K562 (cell line): ENCODE data around the gene SIRPA. TPM values are rescaled to one million over a fixed set of nuclear protein-coding genes. Genes with fewer than 3 reads are reported as not detected.

Source experiments
- ATAC-seq: fragments of 200-7000 bp; cut with Tn5 transposase; 3 replicates; pipeline ENCODE4 v1.9.1; 2020; ENCODE audit warnings: moderate library complexity
- BruUV-seq: library from RNA; stranded (reverse); fragments of 400-500 nt; replicated peaks from 2 replicates; lab custom pipeline; 2021; lab: Mats Ljungman, UMichigan
- CTCF ChIA-PET: fragments of 300-600 bp; formaldehyde crosslinking; extraction: SDS; loops from one replicate; lab custom pipeline; 2021; ENCODE audit warnings: low intra/inter-chr PET ratio; lab: Yijun Ruan, JAX
- POLR2A ChIA-PET: fragments of 300-600, 350-650 bp; sonication (Branson Sonifier 250); formaldehyde crosslinking; extraction: SDS; loops from one replicate; lab custom pipeline; 2021; ENCODE audit warnings: antibody characterized with exemption, inconsistent platforms; lab: Yijun Ruan, JAX
- DNase-seq, 4 experiments: peaks; one replicate each; pipeline versions ENCODE4 v3.0.0 to v3.0.0-alpha.2; 2011 to 2018; ENCODE audit warnings: low spot score in 3 of 4, mixed read lengths in 3 of 4; ENCODE audit errors: extremely low read depth in 1 of 4
- FAIRE-seq: peaks from 2 replicates; lab custom pipeline; 2011; peaks lifted over from hg19 to GRCh38; lab: Jason Lieb, UNC
- H2AFZ ChIP-seq: 2 replicates; pipeline ENCODE4 v1.6.0; 2011; ENCODE audit warnings: low read depth, low read length, control low read depth, inconsistent platforms
- H3K27ac ChIP-seq: fragments of 200-600 bp; 3 replicates; pipeline ENCODE4 v1.8.0; 2011; ENCODE audit warnings: low read depth, mild to moderate bottlenecking, control low read depth, inconsistent platforms, low read length, moderate library complexity, mixed read lengths; ENCODE audit errors: extremely low read depth
- H3K27me3 ChIP-seq, 2 experiments: fragments of 300-600 bp in 1 of 2; 2 replicates in 1 of 2; 3 replicates in 1 of 2; pipeline versions ENCODE4 v1.6.0 to v1.8.0; 2011; ENCODE audit warnings: inconsistent platforms in 2 of 2, low read length in 2 of 2, mild to moderate bottlenecking in 1 of 2, mixed read lengths in 1 of 2, moderate library complexity in 1 of 2; ENCODE audit not compliant: control insufficient read depth in 2 of 2, insufficient read depth in 2 of 2
- H3K36me3 ChIP-seq: fragments of 300-600 bp; 3 replicates; pipeline ENCODE4 v1.8.0; 2011; ENCODE audit warnings: mild to moderate bottlenecking, low read length, inconsistent platforms; ENCODE audit not compliant: control insufficient read depth, insufficient read depth
- H3K4me1 ChIP-seq, 2 experiments: fragments of 200-600 bp in 1 of 2; replicated peaks in 1 of 2; 2 replicates in 1 of 2; 3 replicates in 1 of 2; pipeline versions ENCODE4 v1.5.1 to v1.8.0; 2011; ENCODE audit warnings: inconsistent platforms in 2 of 2, low read length in 2 of 2, mild to moderate bottlenecking in 1 of 2, mixed read lengths in 1 of 2, moderate library complexity in 1 of 2; ENCODE audit not compliant: control insufficient read depth in 2 of 2, insufficient read depth in 2 of 2
- H3K4me2 ChIP-seq: 2 replicates; pipeline ENCODE4 v1.6.1; 2011; ENCODE audit warnings: low read length, control low read depth, inconsistent platforms, mixed read lengths; ENCODE audit not compliant: insufficient read depth
- H3K4me3 ChIP-seq: fragments of 200-600 bp; sonication (generic), shearing (Covaris generic); 2 replicates; pipeline ENCODE4 v1.5.1; 2016; ENCODE audit warnings: control low read depth, inconsistent platforms
- H3K79me2 ChIP-seq: fragments of 200-600 bp; 3 replicates; pipeline ENCODE4 v1.8.0; 2011; ENCODE audit warnings: low read length, inconsistent platforms; ENCODE audit not compliant: control insufficient read depth, insufficient read depth
- H3K9ac ChIP-seq, 2 experiments: 2 replicates each; pipeline versions ENCODE4 v1.6.0 to v1.6.1; 2011; ENCODE audit warnings: low read depth in 2 of 2, low read length in 2 of 2, control low read depth in 1 of 2, inconsistent platforms in 1 of 2, mild to moderate bottlenecking in 1 of 2, mixed read lengths in 1 of 2; ENCODE audit not compliant: insufficient read depth in 1 of 2
- H3K9me1 ChIP-seq: one replicate; pipeline ENCODE4 v1.6.0; 2011; ENCODE audit warnings: inconsistent platforms, mild to moderate bottlenecking, low read length, moderate library complexity; ENCODE audit not compliant: control insufficient read depth, insufficient read depth
- H3K9me3 ChIP-seq: replicated peaks from 2 replicates; pipeline ENCODE4 v1.5.1; 2011; ENCODE audit warnings: low read depth, low read length, inconsistent platforms; ENCODE audit not compliant: control insufficient read depth, insufficient read depth
- H4K20me1 ChIP-seq: replicated peaks from 2 replicates; pipeline ENCODE4 v1.6.1; 2011; ENCODE audit warnings: low read length, inconsistent platforms, mixed read lengths; ENCODE audit not compliant: control insufficient read depth, insufficient read depth
- BDP1 ChIP-seq: IDR thresholded peaks from 3 replicates; pipeline ENCODE4 v1.6.1; 2011; ENCODE audit not compliant: insufficient read length, insufficient read depth
- PHB2 ChIP-seq: fragments of 450-650 bp; IDR thresholded peaks from 2 replicates; pipeline ENCODE4 v1.6.1; 2017; ENCODE audit warnings: low read depth
- POLR2G ChIP-seq: fragments of 200-400 bp; formaldehyde crosslinking; IDR thresholded peaks from 2 replicates; pipeline ENCODE4 v1.6.1; 2017; ENCODE audit warnings: low read depth, mild to moderate bottlenecking, antibody characterized with exemption, low read length, moderate library complexity
- RBM25 ChIP-seq: fragments of 200-400 bp; formaldehyde crosslinking; IDR thresholded peaks from 2 replicates; pipeline ENCODE4 v1.6.1; 2018; ENCODE audit warnings: low read length, low read depth, moderate library complexity; ENCODE audit not compliant: severe bottlenecking
- ZNF561 ChIP-seq: fragments of 450-650 bp; formaldehyde crosslinking; conservative IDR thresholded peaks from 2 replicates; pipeline ENCODE4 v1.4.0; 2020; ENCODE audit warnings: mild to moderate bottlenecking, moderate library complexity
- WGBS: fragments of 100-300 bp; shearing (Covaris generic); methylation state at CpG from one replicate; pipeline ENCODE4 v1.1.6; 2016; ENCODE audit warnings: low coverage, mixed read lengths; ENCODE audit not compliant: insufficient coverage; ENCODE audit errors: missing lambda C conversion rate; 5-methylcytosine and 5-hydroxymethylcytosine counted together
- in situ Hi-C: fragments of 300-500 bp; cut with MboI; formaldehyde crosslinking; loops from 4 replicates; pipeline ENCODE4 v1.15.0; 2018; ENCODE audit warnings: inconsistent platforms, mixed read lengths
- intact Hi-C: fragments of 100-400 bp; cut with micrococcal nuclease; formaldehyde crosslinking; loops from 2 replicates; pipeline ENCODE4 v1.14.2; 2022
- polyA plus RNA-seq, 8 experiments: library from polyadenylated mRNA; depleted of rRNA in 4 of 8; stranded (reverse) in 5 of 8; unstranded in 3 of 8; fragments of >200 nt; fragmentation: Nextera tagmentation in 2 of 8; fragmentation: Illumina TruSeq in 1 of 8; extraction: Ambion mirVana in 2 of 8; extraction: Trizol in 1 of 8; gene quantifications; 2 replicates each; pipeline versions ENCODE4 v1.2.1 to v1.2.3, GENCODE V29; 2011 to 2014; ENCODE audit warnings: inconsistent platforms in 1 of 8, missing spikeins in 1 of 8
- total RNA-seq, 7 experiments: library from RNA; depleted of rRNA in 6 of 7; stranded (reverse); fragments of >200 nt in 6 of 7; fragmentation: Illumina TruSeq in 2 of 7; extraction: Trizol in 2 of 7; gene quantifications; 2 replicates each; pipeline versions ENCODE4 v1.2.1 to v1.2.3, GENCODE V29; 2011 to 2021; ENCODE audit warnings: low replicate concordance in 1 of 7
- TF ChIP-seq, protein P1 (sequence below): sonication (generic); formaldehyde crosslinking; IDR thresholded peaks from 2 replicates; pipeline ENCODE4 v1.8.0; 2022; ENCODE audit warnings: mild to moderate bottlenecking, missing genetic modification reagents
- TF ChIP-seq, protein P2 (sequence below), 2 experiments: fragments of 200-800 bp in 1 of 2; sonication (Bioruptor generic) in 1 of 2; sonication (generic) in 1 of 2; formaldehyde crosslinking in 1 of 2; IDR thresholded peaks in 1 of 2; conservative IDR thresholded peaks in 1 of 2; 2 replicates each; pipeline versions ENCODE4 v1.5.0 to v1.6.1; 2016 to 2020; ENCODE audit warnings: missing compliant biosample characterization in 1 of 2, missing genetic modification characterization in 1 of 2, missing genetic modification reagents in 1 of 2

The SIRPA gene
- total and polyA plus RNA-seq, 9 of the 15 experiments (the other 6 are each of a cell fraction or from before 2014, with no cell fraction given): 0.01 to 0.40 (median 0.11) TPM; not detected in 2

DNA sequence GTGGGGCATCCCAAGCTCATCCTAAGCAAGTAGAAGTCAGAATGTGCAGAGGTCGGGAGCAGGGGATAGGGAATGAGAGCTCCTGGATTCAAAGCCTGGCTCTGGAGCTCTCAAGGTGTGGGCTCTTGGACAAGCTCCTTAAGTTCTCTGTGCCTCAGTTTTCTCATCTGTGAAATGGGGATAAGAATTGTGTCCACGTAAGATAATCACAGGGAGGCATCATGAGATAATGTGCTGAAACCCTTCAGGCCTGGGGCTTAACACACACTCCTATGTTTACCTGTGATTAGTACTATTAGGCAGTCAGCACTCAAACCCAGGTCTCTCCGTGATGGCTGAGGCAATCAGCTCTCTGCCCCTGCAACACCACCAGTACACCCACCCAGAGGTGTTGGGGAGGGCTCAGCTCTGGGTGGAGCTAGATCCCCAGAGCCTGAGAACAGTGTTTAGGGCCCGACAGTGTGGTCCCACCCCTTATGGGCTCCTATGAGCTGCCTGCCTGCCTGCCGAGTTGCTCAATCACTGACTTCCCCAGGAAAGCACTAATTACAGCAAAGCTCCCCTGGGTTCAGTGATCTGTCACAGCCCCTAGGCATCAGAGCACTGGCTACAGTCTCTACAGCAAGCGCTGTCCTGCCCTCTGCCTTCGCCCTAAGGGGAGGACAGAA, 6.3 kb upstream of the SIRPA start:
- POLR2A ChIA-PET: interaction anchor here (0.5 to 1.0 kb wide), 4 partner anchors 14 to 609 kb away, joined by 3 read pairs; no protein-coding TSS in a partner anchor
- FAIRE-seq (no peak), ATAC-seq (no peak), DNase-seq (no peak)
- Histone ChIP-seq H3K9ac (no peak overlapping the region), H3K9me3 (no peaks in the 10 kb centered on the region), H3K36me3 (no peaks in the 10 kb centered on the region), H3K27me3 (peaks cover 0 to 10% of the 10 kb centered on the region in 2 experiments; a peak in 3 of 5 replicates), H3K4me1 (no peaks in the 10 kb centered on the region), H3K9me1 (no peaks in the 10 kb centered on the region), H2AFZ (no peak overlapping the region), H3K79me2 (no peaks in the 10 kb centered on the region), H3K4me3 (no peak overlapping the region), H4K20me1 (no peaks in the 10 kb centered on the region), H3K27ac (no peak overlapping the region), H3K4me2 (no peak overlapping the region)
- in situ Hi-C loops: no loop called here
- TF ChIP-seq POLR2G (no peak), RBM25 (peak; percentile 32)
- CTCF ChIA-PET: no interaction called here
- 2% methylated on average over 6 of the region's 7 CpGs for WGBS
- no TSS peak for BruUV-seq
- intact Hi-C loops: no loop called here

DNA sequence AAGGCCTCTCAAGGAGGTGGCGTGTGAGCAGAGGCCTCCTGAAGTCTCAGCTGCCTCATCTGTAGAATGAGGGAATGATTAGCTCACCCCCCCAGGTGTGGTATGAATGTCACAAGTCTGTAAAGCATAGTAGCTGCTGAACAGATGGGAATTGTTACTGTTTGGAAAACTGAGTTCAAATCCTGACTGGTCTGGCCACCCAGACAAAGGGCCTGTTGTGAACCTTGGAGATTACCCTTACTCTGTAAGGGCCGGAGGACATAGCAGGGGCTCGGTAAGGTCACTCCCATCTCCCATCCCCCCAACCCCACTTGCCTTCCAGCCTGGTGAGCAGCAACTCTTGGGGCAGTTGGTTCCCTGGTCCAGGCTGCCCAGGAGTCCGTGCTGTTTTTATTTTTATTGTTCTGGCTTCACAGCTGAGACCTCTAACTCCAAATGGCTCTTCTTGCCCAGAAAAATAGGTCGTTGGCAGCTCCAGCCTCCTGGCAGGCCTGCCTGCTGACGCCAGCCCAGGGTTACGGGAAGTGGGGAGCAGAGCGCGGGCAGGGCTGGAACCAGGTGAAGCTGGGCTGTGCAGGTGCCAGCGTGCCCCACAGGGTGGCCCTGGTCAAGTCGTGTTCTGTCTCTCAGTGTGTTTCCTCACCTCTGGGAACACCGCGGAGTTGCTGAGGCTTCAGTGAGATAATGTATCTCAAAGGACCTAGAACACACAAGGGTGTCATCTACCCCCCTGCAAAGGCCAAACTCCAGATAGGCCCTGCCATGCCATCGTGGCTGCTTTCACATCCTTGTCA, 4.5 kb upstream of the SIRPA start:
- Histone ChIP-seq H2AFZ (no peak overlapping the region), H3K4me1 (peaks cover 0 to 13% of the 10 kb centered on the region in 2 experiments; a peak in 2 of 5 replicates), H3K9ac (no peak overlapping the region), H3K27ac (no peak overlapping the region), H3K27me3 (peaks cover 4 to 11% of the 10 kb centered on the region in 2 experiments; a peak in 4 of 5 replicates), H4K20me1 (no peaks in the 10 kb centered on the region)
- DNase-seq: no peak
- WGBS: 9% methylated on average over 14 of the region's 14 CpGs
- no TSS peak for BruUV-seq
- CTCF ChIA-PET: no interaction called here
- in situ Hi-C loops: no loop called here
- TF ChIP-seq BDP1 (no peak), ZNF561 (no peak), PHB2 (no peak)
- TF ChIP-seq, protein P1, sequence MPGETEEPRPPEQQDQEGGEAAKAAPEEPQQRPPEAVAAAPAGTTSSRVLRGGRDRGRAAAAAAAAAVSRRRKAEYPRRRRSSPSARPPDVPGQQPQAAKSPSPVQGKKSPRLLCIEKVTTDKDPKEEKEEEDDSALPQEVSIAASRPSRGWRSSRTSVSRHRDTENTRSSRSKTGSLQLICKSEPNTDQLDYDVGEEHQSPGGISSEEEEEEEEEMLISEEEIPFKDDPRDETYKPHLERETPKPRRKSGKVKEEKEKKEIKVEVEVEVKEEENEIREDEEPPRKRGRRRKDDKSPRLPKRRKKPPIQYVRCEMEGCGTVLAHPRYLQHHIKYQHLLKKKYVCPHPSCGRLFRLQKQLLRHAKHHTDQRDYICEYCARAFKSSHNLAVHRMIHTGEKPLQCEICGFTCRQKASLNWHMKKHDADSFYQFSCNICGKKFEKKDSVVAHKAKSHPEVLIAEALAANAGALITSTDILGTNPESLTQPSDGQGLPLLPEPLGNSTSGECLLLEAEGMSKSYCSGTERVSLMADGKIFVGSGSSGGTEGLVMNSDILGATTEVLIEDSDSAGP: no peak
- TF ChIP-seq, protein P2, sequence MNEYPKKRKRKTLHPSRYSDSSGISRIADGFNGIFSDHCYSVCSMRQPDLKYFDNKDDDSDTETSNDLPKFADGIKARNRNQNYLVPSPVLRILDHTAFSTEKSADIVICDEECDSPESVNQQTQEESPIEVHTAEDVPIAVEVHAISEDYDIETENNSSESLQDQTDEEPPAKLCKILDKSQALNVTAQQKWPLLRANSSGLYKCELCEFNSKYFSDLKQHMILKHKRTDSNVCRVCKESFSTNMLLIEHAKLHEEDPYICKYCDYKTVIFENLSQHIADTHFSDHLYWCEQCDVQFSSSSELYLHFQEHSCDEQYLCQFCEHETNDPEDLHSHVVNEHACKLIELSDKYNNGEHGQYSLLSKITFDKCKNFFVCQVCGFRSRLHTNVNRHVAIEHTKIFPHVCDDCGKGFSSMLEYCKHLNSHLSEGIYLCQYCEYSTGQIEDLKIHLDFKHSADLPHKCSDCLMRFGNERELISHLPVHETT (CRISPR knock-in tag; conservative IDR thresholded peaks at IDR 0.05 in 1 of 2, IDR thresholded peaks at IDR 0.05 in 1 of 2): no peak
- TF ChIP-seq, all 486 proteins: peak for 0
- H3K9me3 ChIP-seq: no peaks in the 10 kb centered on the region
- POLR2A ChIA-PET: no interaction called here
- H3K9me1 ChIP-seq: no peaks in the 10 kb centered on the region
- intact Hi-C loops: no loop called here
- no peaks in the 10 kb centered on the region for H3K36me3 ChIP-seq
- no peak overlapping the region for H3K4me3 ChIP-seq
- H3K4me2 ChIP-seq: no peak overlapping the region
- no peak for ATAC-seq
- no peak for FAIRE-seq
- no peaks in the 10 kb centered on the region for H3K79me2 ChIP-seq
